ENCODE data around the gene PWWP2B.

Gene PWWP2B

GRCh38 chr10:132408823-132409666 is 12.0 kb downstream of the PWWP2B start:
- DNase-seq = no peak

DNA sequence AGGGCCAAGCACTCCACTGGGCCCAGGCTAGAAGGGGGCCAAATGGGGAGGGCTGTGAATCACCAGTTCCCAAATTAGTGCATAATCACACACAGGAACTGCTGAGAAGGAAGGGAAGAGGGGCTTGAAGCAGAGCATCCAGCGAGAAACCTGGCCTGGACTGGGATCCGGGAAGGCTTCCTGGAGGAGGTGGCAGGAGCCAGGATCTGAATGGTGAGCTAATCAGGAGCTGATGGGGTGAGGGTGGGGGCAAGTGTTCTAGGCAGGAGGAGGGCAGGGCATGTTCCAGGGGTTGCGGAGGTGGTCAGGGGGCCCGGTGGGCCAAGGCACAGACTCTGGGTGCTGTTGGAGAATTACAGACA is 12.6 kb downstream of the PWWP2B start:
- no peak for DNase-seq

- no peak for DNase-seq
Measured at GRCh38 chr10:132410056-132410778, 13.2 kb downstream of the PWWP2B start.

- DNase-seq = no peak
Measured at GRCh38 chr10:132410779-132411532, 14.0 kb downstream of the PWWP2B start.

DNA sequence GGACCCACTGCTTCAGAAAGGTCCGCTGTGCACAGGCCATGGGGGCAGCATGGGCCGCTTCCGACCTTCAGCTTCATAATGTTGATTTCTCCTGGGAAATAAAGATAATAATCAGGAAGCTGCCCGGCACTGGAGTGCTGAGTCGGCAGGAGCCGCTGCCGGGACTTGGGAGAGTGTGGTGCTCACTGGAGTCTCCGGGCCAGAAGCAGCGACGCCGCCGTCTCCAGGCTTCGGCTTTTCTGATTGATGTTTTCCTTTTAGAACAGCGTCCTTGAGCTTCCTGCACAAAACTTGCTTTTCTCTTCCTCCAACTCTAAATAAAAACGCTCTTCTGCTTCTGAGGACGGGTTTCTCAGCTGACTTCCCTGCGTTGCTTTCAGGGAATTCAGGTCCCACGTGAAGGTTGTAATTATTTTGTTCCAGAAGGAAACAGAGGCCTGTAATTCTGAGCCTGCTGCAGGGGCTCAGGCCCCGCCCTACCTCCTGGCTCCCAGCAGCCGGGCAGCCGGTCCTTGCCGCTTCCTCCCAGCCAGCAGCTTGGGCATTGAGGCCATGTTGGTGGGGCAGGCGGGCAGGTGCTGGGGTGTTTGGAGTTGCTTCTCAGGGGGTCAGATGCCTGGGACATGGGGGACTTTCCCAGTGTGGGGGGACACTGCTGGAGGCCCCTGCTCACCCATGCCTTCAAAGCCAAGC is 14.7 kb downstream of the PWWP2B start:
- no peak for DNase-seq

DNA sequence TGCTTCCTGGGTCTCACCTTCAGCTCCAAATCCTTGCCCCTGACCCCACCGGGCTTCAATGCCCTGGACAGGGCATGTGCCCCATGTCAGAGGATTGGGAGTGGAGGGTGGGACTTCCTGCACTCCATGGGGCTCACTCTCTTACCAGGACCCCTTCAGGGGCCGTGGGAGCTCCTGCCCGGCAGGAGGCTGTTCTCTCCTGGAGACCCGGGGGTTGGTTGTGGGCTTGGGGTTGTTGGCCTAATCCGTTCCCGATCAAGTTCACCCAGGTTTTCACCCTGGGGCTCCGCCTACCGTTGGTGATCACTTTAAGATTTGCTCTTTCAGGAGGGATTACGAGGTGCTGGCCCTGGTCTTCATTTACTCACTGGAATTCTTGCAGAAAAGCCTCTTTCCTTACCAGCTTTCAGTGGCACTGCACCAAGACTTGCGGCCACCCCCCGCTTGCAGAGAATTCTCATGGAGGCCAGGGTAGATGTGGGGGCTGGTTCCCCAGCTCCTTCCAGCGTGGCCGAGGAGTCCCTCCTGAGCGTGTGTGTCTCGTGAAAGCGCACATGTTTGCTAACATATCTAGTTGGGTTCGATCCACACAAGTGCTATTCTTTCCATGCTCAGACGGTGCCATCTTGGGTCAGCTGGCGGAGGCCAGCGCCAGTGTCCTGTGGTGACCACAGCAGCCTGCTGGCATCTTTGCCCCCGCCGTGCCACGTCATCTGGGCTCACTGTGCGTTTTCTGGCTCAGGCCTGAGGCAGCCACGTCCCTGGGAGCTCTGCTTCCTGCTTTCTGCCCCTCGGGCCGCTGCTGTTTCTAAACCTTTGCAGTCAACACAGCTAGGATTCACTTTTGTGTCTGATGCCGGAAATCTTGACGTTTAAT is 15.6 kb downstream of the PWWP2B start:
- DNase-seq = no peak

DNA sequence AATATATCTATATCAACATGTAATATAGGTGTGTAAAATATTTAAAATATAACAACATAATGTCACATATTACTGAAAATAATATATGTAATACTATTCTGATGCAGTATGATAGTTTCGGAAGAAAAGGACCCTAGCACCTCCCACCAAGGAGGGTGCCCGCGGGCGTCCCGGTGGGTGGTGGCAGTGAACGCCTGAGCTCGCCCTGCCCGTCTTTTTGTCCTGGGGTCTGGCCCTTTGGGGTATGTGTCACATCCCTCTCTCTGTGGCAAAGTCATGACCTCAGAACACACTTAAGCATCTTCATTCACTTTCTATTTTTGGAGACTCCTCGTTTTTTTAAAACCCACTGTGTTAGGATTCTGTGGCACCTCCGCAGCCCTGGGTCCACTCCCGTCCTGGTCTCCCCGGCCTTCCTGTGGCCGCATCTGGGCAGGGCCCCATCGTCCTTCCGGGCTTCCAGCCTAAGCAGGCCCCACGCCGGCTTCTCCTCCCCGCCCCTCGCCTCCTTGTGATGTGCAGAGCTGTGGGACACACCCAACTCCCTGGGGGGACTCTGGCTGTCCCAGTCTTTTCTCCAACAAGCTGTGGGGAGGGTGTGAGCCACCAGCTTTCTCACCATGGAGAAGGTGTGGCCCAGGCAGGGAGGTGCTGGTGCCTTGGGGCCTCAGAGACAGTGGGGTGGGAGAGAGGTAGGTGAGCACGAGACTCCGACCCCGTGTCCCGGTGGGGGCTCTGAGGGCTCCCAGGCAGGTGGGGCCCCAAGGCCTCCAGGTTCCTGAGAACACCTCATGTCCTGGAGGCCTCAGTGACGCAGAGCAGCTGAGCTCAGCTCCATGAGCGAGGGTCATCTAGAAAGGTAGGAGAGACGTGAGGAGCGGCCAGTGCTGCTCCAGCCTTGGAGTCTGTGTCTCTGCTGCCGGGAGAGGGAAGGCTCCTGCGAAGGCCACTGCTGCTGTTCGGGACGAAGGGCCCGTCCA is 16.5 kb downstream of the PWWP2B start:
- no peak for DNase-seq

- DNase-seq = no peak
Measured at GRCh38 chr10:132414402-132415016, 17.5 kb downstream of the PWWP2B start.

DNA sequence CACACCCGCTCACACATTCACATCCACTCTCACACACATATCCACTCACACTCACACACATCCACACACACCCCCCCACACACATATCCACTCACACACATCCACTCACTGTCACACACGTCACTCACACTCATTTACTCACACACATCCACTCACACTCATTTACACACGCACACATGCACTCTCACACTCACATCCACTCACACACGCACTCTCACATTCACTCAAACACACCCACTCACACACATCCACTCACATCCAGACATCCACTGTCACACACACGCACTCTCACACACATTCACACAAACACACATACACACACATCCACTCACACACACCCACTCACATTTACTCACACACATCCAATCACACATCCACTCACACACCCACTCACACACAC is 18.3 kb downstream of the PWWP2B start:
- no peak for DNase-seq

DNA sequence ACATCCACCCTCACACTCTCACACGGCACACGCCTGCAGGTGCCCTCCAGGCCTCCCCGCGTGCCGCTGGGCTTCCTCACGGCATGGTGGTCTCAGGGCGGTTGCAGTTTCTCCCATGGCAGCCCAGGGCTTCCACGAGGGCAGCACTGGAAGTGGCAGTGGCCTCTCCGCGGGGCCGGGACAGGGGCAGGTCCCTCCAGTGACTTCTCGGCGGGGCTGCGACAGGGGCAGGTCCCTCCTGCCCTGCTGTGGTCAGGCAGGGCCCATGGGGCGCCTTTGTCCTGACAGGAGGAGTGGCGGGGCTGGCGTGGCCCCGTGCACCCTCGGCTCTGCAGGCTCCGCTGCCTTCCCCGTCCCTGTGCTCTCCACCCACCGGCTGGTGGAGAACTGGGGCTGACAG is 19.0 kb downstream of the PWWP2B start:
- DNase-seq = no peak

DNA sequence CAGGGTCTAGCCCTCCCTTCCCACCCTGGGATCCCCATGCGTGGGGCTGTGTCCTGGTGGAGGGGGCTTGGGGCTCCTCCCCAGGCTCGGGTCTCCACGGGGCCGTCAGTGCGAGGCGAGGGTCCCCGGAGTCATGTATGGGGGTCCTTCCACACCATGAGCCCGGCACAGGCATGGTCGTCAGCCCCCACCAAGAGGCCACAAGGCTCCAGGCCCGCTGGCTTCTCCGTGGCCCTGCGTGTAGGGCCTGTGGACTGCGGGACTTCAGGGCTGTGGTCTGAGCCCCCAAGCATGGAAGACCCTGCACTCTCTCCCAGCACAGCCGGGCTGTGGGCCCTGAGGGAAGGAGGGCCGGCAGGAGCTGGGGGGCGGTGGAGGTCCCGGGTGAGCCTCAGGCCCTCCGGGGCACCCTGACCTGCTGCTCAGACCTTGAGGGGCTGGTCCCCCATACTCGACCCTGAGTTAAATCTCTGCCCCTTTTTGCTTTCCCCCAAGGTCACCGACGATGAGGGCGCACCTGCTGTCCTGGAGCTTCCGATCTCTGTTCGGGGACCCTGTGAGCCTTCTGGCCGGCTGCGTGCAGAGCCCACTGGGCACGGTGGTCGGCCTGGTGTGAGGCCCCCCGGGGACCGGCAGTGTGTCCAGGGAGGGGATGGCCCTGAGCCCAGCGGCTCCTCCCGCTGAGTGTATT is 19.7 kb downstream of the PWWP2B start:
- DNase-seq = no peak

DNA sequence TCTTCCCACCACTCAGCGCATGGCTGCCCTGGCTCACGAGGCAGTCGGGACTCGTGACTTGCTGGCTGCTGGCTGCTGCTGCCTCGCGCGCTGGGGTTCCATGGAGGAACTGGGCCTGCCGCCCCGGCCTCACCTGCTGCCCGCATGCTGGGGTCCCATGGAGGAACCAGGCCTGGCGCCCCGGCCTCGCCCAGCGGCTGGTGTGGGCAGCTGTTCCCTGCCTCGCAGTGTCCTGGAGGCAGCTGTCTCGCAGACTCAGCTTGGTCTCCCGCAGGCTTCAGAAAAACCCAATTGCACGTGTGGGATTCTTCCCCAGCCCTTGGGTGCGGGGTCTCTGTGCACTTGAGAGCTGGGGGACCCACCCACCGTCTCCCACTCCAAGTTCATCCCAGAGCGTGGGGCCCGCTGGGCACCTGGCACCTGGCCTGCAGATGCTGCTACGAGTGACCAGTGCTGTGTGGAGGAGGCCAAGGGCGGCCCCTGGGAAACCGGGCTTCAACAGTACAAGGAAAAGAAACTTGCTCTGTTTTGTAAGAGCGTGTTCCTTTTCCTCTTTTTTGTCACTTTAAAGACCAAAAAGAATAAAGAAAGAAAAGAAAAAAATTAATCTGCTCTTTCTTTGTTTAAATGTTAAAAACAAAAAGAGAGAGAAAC is 20.4 kb downstream of the PWWP2B start:
- DNase-seq = no peak

DNA sequence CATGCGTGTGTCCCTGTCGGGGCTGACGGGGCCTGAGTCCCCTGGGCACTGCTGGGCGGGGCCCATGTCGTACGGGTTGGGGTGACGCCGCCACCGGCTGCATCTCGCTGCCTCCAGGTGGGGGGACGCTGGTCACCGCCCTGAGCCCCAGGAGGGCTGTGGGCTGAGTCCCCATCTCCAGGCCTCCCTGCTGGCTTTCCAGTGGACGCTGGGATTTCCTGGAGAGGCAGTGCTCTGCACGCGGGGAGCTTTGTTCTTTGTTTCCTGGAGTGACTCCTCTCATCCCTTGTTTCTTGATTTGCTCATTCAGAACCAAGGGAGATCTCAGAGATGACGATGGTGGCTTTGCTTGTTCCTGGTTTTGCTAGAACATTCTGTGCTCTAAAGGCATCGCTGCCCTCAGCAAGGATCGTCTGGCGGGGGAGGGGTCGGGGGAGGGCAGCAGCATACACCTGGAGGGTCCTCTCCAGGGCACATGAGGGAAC is 21.0 kb downstream of the PWWP2B start:
- DNase-seq = no peak

- peak; percentile 67 for DNase-seq
Measured at GRCh38 chr10:132418527-132419416, 21.8 kb downstream of the PWWP2B start.

- DNase-seq = no peak
Measured at GRCh38 chr10:132419538-132420468, 22.8 kb downstream of the PWWP2B start.

GRCh38 chr10:132420469-132420980 is 23.5 kb downstream of the PWWP2B start:
- DNase-seq = no peak
